OCI-LY7 (cell line): ENCODE data around the gene PRPF39. TPM values are rescaled to one million over a fixed set of nuclear protein-coding genes. Genes with fewer than 3 reads are reported as not detected.

ENCODE experiments used
- BruUV-seq: library from RNA; stranded (reverse); fragments of 400-500 nt; replicated peaks from 2 replicates; lab custom pipeline; 2021; lab: Mats Ljungman, UMichigan
- CTCF ChIA-PET: fragments of 300-600 bp; sonication (Branson Sonifier 250); formaldehyde crosslinking; loops from one replicate; lab custom pipeline; 2022; ENCODE audit warnings: antibody characterized with exemption; ENCODE audit not compliant: unreplicated experiment; lab: Charles Lee
- POLR2A ChIA-PET: fragments of 300-600 bp; sonication (Branson Sonifier 250); formaldehyde crosslinking; loops from one replicate; lab custom pipeline; 2022; ENCODE audit warnings: antibody characterized with exemption; lab: Charles Lee
- DNase-seq: peaks from one replicate; pipeline ENCODE4 v3.0.0-alpha.2; 2015; ENCODE audit warnings: low spot score
- H2AFZ ChIP-seq: fragments of 200-600 bp; sonication (generic), shearing (Covaris generic); 2 replicates; pipeline ENCODE4 v1.6.1; 2014; ENCODE audit warnings: mild to moderate bottlenecking, antibody characterized with exemption, low read length, moderate library complexity
- H3K27ac ChIP-seq: fragments of 200-600 bp; sonication (generic); 2 replicates; pipeline ENCODE4 v1.5.1; 2014; ENCODE audit warnings: mixed run types, low read depth, mild to moderate bottlenecking, moderate library complexity, low read length, inconsistent platforms; ENCODE audit not compliant: poor library complexity, severe bottlenecking
- H3K36me3 ChIP-seq: fragments of 200-600 bp; sonication (generic); 2 replicates; pipeline ENCODE4 v1.6.1; 2014; ENCODE audit warnings: mild to moderate bottlenecking, antibody characterized with exemption, low read length, moderate library complexity, mixed read lengths; ENCODE audit not compliant: insufficient read depth
- H3K4me1 ChIP-seq: fragments of 200-600 bp; sonication (generic); 2 replicates; pipeline ENCODE4 v1.5.1; 2014; ENCODE audit warnings: mild to moderate bottlenecking, low read length; ENCODE audit not compliant: insufficient read depth, poor library complexity, severe bottlenecking
- H3K4me2 ChIP-seq: fragments of 200-600 bp; sonication (generic); 2 replicates; pipeline ENCODE4 v1.6.1; 2014; ENCODE audit warnings: mild to moderate bottlenecking, low read length
- H3K4me3 ChIP-seq: fragments of 200-600 bp; sonication (generic); 2 replicates; pipeline ENCODE4 v1.5.1; 2014; ENCODE audit warnings: mild to moderate bottlenecking, low read depth, low read length; ENCODE audit not compliant: poor library complexity, severe bottlenecking
- H3K79me2 ChIP-seq: fragments of 200-600 bp; sonication (generic); 2 replicates; pipeline ENCODE4 v1.6.1; 2016; ENCODE audit warnings: low read depth, mild to moderate bottlenecking, low read length, moderate library complexity, mixed read lengths; ENCODE audit not compliant: insufficient read depth
- H3K9me2 ChIP-seq: fragments of 200-600 bp; sonication (generic); 2 replicates; pipeline ENCODE4 v1.6.1; 2016; ENCODE audit warnings: mild to moderate bottlenecking, low read length, mixed read lengths; ENCODE audit not compliant: insufficient read depth
- H3K9me3 ChIP-seq: fragments of 200-600 bp; sonication (generic); 2 replicates; pipeline ENCODE4 v1.6.1; 2014; ENCODE audit warnings: mild to moderate bottlenecking, mixed run types, low read length, mixed read lengths
- H4K20me1 ChIP-seq: fragments of 200-600 bp; sonication (generic); 2 replicates; pipeline ENCODE4 v1.6.1; 2014; ENCODE audit warnings: mild to moderate bottlenecking, antibody characterized with exemption, low read length, moderate library complexity, mixed read lengths; ENCODE audit not compliant: insufficient read depth
- CTCF ChIP-seq: fragments of 200-600 bp; sonication (generic); conservative IDR thresholded peaks from 2 replicates; pipeline ENCODE4 v1.5.1; 2014; ENCODE audit warnings: mild to moderate bottlenecking, antibody characterized with exemption, low read length, moderate library complexity, mixed read lengths
- EZH2phosphoT487 ChIP-seq: fragments of 200-600 bp; sonication (generic); IDR thresholded peaks from 2 replicates; pipeline ENCODE4 v1.6.1; 2018; ENCODE audit warnings: low read depth, borderline replicate concordance, mild to moderate bottlenecking, mixed run types, antibody characterized with exemption, low read length, moderate library complexity, mixed read lengths
- intact Hi-C: fragments of 100-400 bp; cut with micrococcal nuclease; formaldehyde crosslinking; loops from one replicate; pipeline ENCODE4 v1.10.0; 2022; ENCODE audit not compliant: unreplicated experiment
- total RNA-seq, 2 experiments: library from RNA; depleted of rRNA in 1 of 2; stranded (reverse); fragments of >200 nt in 1 of 2; shearing (Covaris generic) in 1 of 2; gene quantifications; 2 replicates each; pipeline ENCODE4 v1.2.3, GENCODE V29; 2014 to 2022

The PRPF39 gene
- total RNA-seq, 2 experiments from 2014 or later = 39.5 to 47.8 TPM

GRCh38 chr14:45134051-45134958 lies 50.4 kb downstream of the PRPF39 start, which contains the start of gene FKBP3:
TSS of gene FKBP3 (minus strand) at chr14:45134481. CDS start at chr14:45134456, 25 bp downstream.
- intact Hi-C loops = loop anchor here (1.0 to 2.0 kb wide), 3 partner anchors 50 to 238 kb away; partner anchors contain the start of genes PRPF39 and TOGARAM1
- peak; percentile 100 for DNase-seq
- Histone ChIP-seq H3K27ac (peak within 1 kb of the TSS; percentile 84), H2AFZ (peak within 1 kb of the TSS; percentile 95), H3K4me3 (peak within 1 kb of the TSS; percentile 84), H3K79me2 (peaks cover 46% of the 10 kb centered on the region), H3K36me3 (peaks cover 2% of the 10 kb centered on the region; the same call in 1 of the 2 replicates), H3K9me2 (no peaks in the 10 kb centered on the region), H3K4me1 (peaks cover 22% of the 10 kb centered on the region), H3K4me2 (peak within 1 kb of the TSS; percentile 87), H4K20me1 (peaks cover 21% of the 10 kb centered on the region), H3K9me3 (no peaks in the 10 kb centered on the region)
- POLR2A ChIA-PET = interaction anchor here (0.8 to 2.5 kb wide), 8 partner anchors 12 to 198 kb away, joined by 3 to 10 read pairs (median 4); partner anchors contain the start of genes KLHL28 and TOGARAM1
- no TSS peak for BruUV-seq
- TF ChIP-seq CTCF (peak; percentile 71), EZH2phosphoT487 (no peak)
- CTCF ChIA-PET = no interaction called here

GRCh38 chr14:45135156-45135555 lies 51.2 kb downstream of the PRPF39 start:
- no peak for TF ChIP-seq EZH2phosphoT487
- no peak for TF ChIP-seq CTCF
- H3K4me1 ChIP-seq = peaks cover 29% of the 10 kb centered on the region
- DNase-seq = peak; percentile 33
- H3K9me3 ChIP-seq = no peaks in the 10 kb centered on the region
- peak overlapping the region; percentile 87 for H3K4me2 ChIP-seq
- peak overlapping the region; percentile 84 for H3K4me3 ChIP-seq
- H3K79me2 ChIP-seq = peaks cover 54% of the 10 kb centered on the region
- peak overlapping the region; percentile 92 for H2AFZ ChIP-seq
- H3K27ac ChIP-seq = peak overlapping the region; percentile 84
- intact Hi-C loops = loop anchor here (2.0 to 5.0 kb wide), 3 partner anchors 50 to 238 kb away; partner anchors contain the start of gene PRPF39
- ChIA-PET CTCF (no interaction called here), POLR2A (interaction anchor here (0.5 to 2.5 kb wide), 8 partner anchors 9 to 173 kb away, joined by 3 to 10 read pairs (median 4); partner anchors contain the start of genes KLHL28 and TOGARAM1)
- H3K36me3 ChIP-seq = peaks cover 2% of the 10 kb centered on the region; the same call in 1 of the 2 replicates
- no peaks in the 10 kb centered on the region for H3K9me2 ChIP-seq
- no TSS peak for BruUV-seq
- peaks cover 23% of the 10 kb centered on the region for H4K20me1 ChIP-seq
